ENCODE data around the gene ARHGEF4. TPM values are rescaled to one million over a fixed set of nuclear protein-coding genes. Genes with fewer than 3 reads are reported as not detected.

Gene ARHGEF4
- total RNA-seq, 1 experiment from 2014 or later, result 12.6 TPM

- Histone ChIP-seq H3K27ac (ENCODE audit: insufficient read length, low read depth, low read length) (no peak overlapping the region), H3K79me1 (ENCODE audit: insufficient read depth, low read depth, low read length, poor library complexity, severe bottlenecking) (no peaks in the 10 kb centered on the region), H3K27me3 (ENCODE audit: insufficient read depth, low read length) (no peaks in the 10 kb centered on the region), H4K5ac (ENCODE audit: insufficient read length, low read depth, low read length) (no peak overlapping the region), H3K9ac (ENCODE audit: extremely low read depth, insufficient read length, low read length) (no peak overlapping the region), H3K4me1 (ENCODE audit: insufficient read depth, low read length) (peaks cover 3% of the 10 kb centered on the region; the same call in 1 of the 2 replicates), H2AFZ (ENCODE audit: low read length) (no peak overlapping the region), H2BK20ac (ENCODE audit: low read depth, low read length, poor library complexity, severe bottlenecking) (no peak overlapping the region), H2BK5ac (ENCODE audit: insufficient read length, low read length) (no peak overlapping the region), H3K56ac (ENCODE audit: insufficient read length, low read depth, low read length) (no peak overlapping the region), H3K14ac (ENCODE audit: insufficient read depth, low read length) (no peak overlapping the region), H3T11ph (ENCODE audit: low read length) (no peak overlapping the region), H2BK15ac (ENCODE audit: low read depth, low read length) (no peak overlapping the region), H3K4me2 (ENCODE audit: insufficient read depth, insufficient read length, low read length) (no peak overlapping the region), H4K8ac (replicated peaks; ENCODE audit: insufficient read length, low read depth, low read length) (no peak overlapping the region), H3K4ac (ENCODE audit: low read depth, low read length) (no peak overlapping the region), H2BK120ac (ENCODE audit: low read depth, low read length, poor library complexity, severe bottlenecking) (no peak overlapping the region), H4K20me1 (ENCODE audit: control insufficient read depth, insufficient read depth, insufficient read length) (no peaks in the 10 kb centered on the region), H3K9me3 (ENCODE audit: control insufficient read depth, low read depth, low read length) (no peaks in the 10 kb centered on the region), H3K18ac (ENCODE audit: insufficient read length, low read depth, low read length) (no peak overlapping the region), H4K91ac (ENCODE audit: insufficient read length, low read depth, low read length) (no peak overlapping the region), H3K79me2 (ENCODE audit: insufficient read depth, low read length) (no peaks in the 10 kb centered on the region), H2AK5ac (ENCODE audit: insufficient read length, low read length) (no peak overlapping the region), H3K23me2 (ENCODE audit: insufficient read length, low read depth, low read length, poor library complexity, severe bottlenecking) (no peaks in the 10 kb centered on the region), H3K23ac (ENCODE audit: insufficient read length, low read depth, low read length) (no peak overlapping the region), H2BK12ac (ENCODE audit: insufficient read length, low read depth, low read length) (no peak overlapping the region)
- Mint-ChIP-seq H3K4me1 (peaks cover 12% of the 10 kb centered on the region in 2 experiments), H3K27ac (no peak overlapping the region), H3K9me3 (peaks cover 6 to 11% of the 10 kb centered on the region in 2 experiments), H3K27me3 (ENCODE audit: low read depth) (no peaks in the 10 kb centered on the region), H3K4me3 (no peak overlapping the region), H3K36me3 (ENCODE audit: insufficient read depth in 1 of 3, low read depth in 3 of 3) (peaks cover 6 to 14% (median 7%) of the 10 kb centered on the region in 3 experiments)
- no peak for TF ChIP-seq CTCF (conservative IDR thresholded peaks at IDR 0.05)
- WGBS (ENCODE audit: extremely low coverage, insufficient read length, low lambda C conversion rate), result no CpG with 5 or more reads among the region's 2 CpGs
- DNase-seq, result no peak
Observed at GRCh38 chr2:130933501-130933900, 96.8 kb downstream of the ARHGEF4 start.
